Measurements from ENCODE around the gene DTNB.
"Not testable (repeated sequence)": the region's sequence is repeated elsewhere in the genome, so short reads cannot be mapped to it uniquely, and the experiment has no call there.

DTNB gene

DNA sequence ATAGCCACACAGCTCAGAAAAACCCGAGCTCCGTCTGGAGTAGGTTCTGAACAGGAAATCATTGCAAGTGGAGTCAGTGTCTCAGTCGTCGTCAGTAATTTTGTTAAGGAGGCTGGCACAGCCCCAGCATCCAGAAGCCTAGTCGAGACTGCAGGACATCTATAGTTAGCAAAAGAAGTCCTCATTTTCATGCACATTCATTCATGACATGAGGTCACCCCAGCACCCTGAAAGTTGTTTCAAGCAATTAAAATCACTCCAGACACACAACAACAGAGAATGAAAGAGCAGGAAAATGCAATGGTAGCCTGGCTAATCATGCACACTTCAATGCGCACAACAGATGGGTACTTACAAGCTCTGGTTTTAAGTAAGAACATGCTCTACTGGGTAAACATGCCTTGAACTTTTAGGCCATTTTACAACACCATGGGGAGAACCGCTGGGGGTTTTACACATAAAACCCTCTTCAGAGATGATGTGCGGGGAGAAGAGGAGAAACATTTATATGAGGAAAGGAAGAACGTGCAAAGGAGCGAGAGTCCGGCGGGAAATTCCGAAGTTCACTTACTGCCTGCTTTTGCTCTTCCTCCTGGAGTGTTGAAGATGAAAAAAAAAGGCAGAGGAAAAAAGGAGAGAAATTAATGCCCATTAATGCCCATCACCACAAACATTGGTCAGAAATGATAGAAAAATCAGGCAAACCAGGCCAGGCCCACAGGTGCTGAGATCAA, 254.3 kb downstream of the DTNB start:
- peak overlapping the region; percentile 12 for H3K4me3 ChIP-seq (ENCODE audit: low read depth, low read length)
- TF ChIP-seq, protein P1, sequence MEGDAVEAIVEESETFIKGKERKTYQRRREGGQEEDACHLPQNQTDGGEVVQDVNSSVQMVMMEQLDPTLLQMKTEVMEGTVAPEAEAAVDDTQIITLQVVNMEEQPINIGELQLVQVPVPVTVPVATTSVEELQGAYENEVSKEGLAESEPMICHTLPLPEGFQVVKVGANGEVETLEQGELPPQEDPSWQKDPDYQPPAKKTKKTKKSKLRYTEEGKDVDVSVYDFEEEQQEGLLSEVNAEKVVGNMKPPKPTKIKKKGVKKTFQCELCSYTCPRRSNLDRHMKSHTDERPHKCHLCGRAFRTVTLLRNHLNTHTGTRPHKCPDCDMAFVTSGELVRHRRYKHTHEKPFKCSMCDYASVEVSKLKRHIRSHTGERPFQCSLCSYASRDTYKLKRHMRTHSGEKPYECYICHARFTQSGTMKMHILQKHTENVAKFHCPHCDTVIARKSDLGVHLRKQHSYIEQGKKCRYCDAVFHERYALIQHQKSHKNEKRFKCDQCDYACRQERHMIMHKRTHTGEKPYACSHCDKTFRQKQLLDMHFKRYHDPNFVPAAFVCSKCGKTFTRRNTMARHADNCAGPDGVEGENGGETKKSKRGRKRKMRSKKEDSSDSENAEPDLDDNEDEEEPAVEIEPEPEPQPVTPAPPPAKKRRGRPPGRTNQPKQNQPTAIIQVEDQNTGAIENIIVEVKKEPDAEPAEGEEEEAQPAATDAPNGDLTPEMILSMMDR (IDR thresholded peaks at IDR 0.05; ENCODE audit: borderline replicate concordance, insufficient read depth, low read depth, low read length) = no peak

DNA sequence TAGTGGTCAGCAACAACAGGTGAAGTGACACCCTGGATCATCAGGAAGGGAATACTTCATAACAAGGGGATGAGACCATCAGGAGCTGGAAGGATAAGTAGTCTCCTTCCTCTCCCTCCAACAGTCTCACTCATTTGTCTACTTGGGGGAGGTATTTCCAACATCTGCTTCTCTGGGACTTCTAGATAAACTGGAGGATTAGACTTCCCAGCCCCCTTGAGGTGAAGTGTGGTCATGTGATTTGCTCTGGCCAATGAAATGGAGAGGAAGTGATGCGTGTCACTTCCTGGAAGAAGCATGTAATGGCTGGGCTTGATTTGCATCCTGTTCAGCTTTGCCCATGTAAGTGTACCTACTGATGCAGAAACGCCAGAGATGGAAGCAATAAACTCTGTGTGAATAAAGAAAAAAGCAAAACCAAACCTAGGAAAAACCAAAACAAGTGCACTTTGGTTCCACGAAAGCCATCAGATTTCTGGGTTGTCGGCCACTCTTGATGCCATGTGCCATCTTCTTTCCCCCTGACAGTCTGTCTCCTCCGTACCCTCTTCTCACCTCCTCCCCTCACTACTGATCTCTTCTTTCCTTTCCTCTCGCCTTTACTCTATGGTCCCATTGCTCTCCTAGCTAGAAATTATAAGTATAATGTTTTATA, 255.5 kb downstream of the DTNB start:
- TF ChIP-seq, protein P1 (IDR thresholded peaks at IDR 0.05; ENCODE audit: borderline replicate concordance, insufficient read depth, low read depth, low read length) = no peak
- peak overlapping the region; percentile 17 for H3K4me3 ChIP-seq (ENCODE audit: low read depth, low read length)

DNA sequence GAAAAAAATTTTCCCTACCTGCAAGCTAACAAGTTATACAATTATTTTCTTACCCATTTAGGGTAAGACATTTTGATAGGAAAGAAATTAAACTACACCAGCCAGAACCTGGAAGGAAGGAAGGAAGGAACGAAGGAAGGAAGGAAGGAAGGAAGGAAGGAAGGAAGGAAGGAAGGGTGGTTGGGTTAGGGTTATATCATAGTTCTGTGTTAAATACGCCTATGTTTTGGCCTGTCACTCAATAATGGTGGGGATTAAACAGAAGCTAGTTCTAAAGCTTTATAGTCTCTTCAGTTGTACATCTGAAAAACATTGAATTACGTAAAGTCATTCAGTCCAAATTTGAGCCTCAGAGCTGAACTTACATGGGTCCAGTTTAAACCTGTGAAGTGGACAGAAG, 256.7 kb downstream of the DTNB start:
- TF ChIP-seq, protein P1 (IDR thresholded peaks at IDR 0.05; ENCODE audit: borderline replicate concordance, insufficient read depth, low read depth, low read length) = no peak
- no peak overlapping the region for H3K4me3 ChIP-seq (ENCODE audit: low read depth, low read length)

DNA sequence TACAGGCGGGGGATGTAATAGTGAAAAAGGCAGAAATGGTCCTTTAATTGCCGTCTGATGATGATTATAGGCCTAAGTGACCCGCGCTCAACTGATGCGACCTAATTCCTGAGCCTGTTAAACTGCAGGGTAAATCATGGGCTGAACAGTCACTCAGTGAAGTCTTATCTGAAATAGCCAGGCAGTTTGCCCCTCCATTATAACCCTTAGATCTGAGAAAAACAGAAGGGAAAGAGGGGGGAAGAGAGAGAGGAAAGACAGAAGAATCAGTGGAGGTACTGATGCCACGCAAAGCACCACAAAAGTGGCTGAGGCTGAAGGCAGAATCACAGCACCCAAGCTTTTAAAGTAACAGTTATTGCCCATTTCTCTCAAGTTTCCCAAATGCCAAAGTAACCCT, 258.6 kb downstream of the DTNB start:
- TF ChIP-seq, protein P1 (IDR thresholded peaks at IDR 0.05; ENCODE audit: borderline replicate concordance, insufficient read depth, low read depth, low read length) = no peak
- H3K4me3 ChIP-seq (ENCODE audit: low read depth, low read length) = no peak overlapping the region

DNA sequence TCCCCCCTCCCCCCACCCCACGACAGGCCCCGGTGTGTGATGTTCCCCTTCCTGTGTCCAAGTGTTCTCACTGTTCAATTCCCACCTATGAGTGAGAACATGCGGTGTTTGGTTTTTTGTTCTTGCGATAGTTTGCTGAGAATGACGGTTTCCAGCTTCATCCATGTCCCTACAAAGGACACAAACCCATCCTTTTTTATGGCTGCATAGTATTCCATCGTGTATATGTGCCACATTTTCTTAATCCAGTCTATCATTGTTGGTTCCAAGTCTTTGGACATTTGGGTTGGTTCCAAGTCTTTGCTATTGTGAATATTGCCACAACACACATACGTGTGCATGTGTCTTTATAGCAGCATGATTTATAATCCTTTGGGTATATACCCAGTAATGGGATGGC, 260.0 kb downstream of the DTNB start:
- H3K4me3 ChIP-seq (ENCODE audit: low read depth, low read length) = not testable (repeated sequence)

DNA sequence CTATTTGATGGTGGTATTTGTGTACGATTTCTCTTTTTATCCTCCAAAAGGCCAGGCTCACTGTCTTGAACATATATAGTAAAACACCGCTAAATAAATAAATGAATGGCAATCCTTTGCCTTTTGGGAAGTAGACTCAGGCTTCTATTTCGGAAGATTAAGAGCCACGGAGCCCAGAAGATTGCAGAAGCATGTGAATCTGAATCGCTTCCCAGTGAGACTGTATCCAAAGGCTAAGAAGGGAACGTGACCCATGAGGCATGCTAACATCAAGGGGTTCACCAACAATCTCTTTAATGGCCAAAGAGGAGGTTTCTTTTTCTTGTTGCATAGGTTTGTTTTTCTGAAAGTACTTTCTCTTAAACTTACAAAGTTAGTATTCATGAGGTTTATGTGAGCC, 261.6 kb downstream of the DTNB start:
- TF ChIP-seq, protein P1 (IDR thresholded peaks at IDR 0.05; ENCODE audit: borderline replicate concordance, insufficient read depth, low read depth, low read length) = no peak
- H3K4me3 ChIP-seq (ENCODE audit: low read depth, low read length) = no peak overlapping the region

DNA sequence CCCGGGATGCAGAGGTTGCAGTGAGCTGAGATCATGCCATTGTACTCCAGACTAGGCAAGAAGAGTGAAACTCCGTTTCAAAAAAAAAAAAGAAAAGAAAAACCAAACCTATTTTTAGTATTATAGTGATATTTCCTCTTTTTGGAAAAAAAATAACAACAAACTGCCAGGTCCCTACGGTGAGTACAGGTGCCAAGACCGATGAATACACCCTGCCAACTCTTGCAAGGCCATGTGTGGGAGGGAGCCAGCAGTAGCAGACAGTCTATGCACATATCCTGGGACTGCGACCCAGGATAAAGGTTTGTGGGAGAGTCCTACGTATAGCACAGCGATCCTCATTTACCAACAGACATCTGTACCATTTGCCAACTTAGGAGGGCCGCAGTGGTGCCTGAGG, 262.1 kb downstream of the DTNB start:
- no peak overlapping the region for H3K4me3 ChIP-seq (ENCODE audit: low read depth, low read length)
- TF ChIP-seq, protein P1 (IDR thresholded peaks at IDR 0.05; ENCODE audit: borderline replicate concordance, insufficient read depth, low read depth, low read length) = no peak

All from GM12875 (cell line).